Measurements from ENCODE around the gene MMS19.
"Not testable (repeated sequence)": the region's sequence is repeated elsewhere in the genome, so short reads cannot be mapped to it uniquely, and the experiment has no call there.

The MMS19 gene

GRCh38 chr10:97528876-97529275 is 30.7 kb upstream of the MMS19 start:
- DNase-seq, result not testable (repeated sequence)

- no peak for DNase-seq
These were observed 27.5 kb upstream of the MMS19 start for GRCh38 chr10:97525683-97526110.

- DNase-seq, result no peak
These were observed 26.9 kb upstream of the MMS19 start for GRCh38 chr10:97525086-97525485.

- no peak for DNase-seq
These were observed 24.7 kb upstream of the MMS19 start for GRCh38 chr10:97522937-97523336.

GRCh38 chr10:97522071-97522470 is 23.8 kb upstream of the MMS19 start:
- DNase-seq, result no peak

GRCh38 chr10:97520978-97521761 is 22.9 kb upstream of the MMS19 start:
- no peak for DNase-seq

- no peak for DNase-seq
These were observed 22.3 kb upstream of the MMS19 start for GRCh38 chr10:97520520-97520919.

GRCh38 chr10:97519342-97519741 is 21.1 kb upstream of the MMS19 start:
- no peak for DNase-seq

- no peak for DNase-seq
These were observed 20.2 kb upstream of the MMS19 start for GRCh38 chr10:97518301-97519043.

- DNase-seq, result no peak
These were observed 19.6 kb upstream of the MMS19 start for GRCh38 chr10:97517778-97518300.

GRCh38 chr10:97517096-97517750 is 19.0 kb upstream of the MMS19 start:
- DNase-seq, result no peak

GRCh38 chr10:97515271-97515978 is 17.2 kb upstream of the MMS19 start:
- DNase-seq, result no peak

GRCh38 chr10:97514344-97514743 is 16.1 kb upstream of the MMS19 start:
- DNase-seq, result no peak

- no peak for DNase-seq
These were observed 14.8 kb upstream of the MMS19 start for GRCh38 chr10:97512993-97513392.

- no peak for DNase-seq
These were observed 13.7 kb upstream of the MMS19 start for GRCh38 chr10:97511711-97512440.

GRCh38 chr10:97510686-97511085 is 12.5 kb upstream of the MMS19 start:
- DNase-seq, result no peak

- no peak for DNase-seq
These were observed 11.0 kb upstream of the MMS19 start for GRCh38 chr10:97509120-97509680.

GRCh38 chr10:97508342-97508741 is 10.1 kb upstream of the MMS19 start:
- DNase-seq, result no peak

GRCh38 chr10:97506199-97506991 is 8.2 kb upstream of the MMS19 start:
- no peak for DNase-seq

GRCh38 chr10:97505152-97505551 is 6.9 kb upstream of the MMS19 start:
- DNase-seq, result no peak

GRCh38 chr10:97503406-97503805 is 5.2 kb upstream of the MMS19 start:
- DNase-seq, result no peak

All from CD4-positive, alpha-beta T cell treated with Interleukin-17A for 1 hour (primary cell).